Renal cortex interstitium (tissue), 11 donors: ENCODE measurements around the gene SETD6. TPM values are rescaled to one million over a fixed set of nuclear protein-coding genes. Genes with fewer than 3 reads are reported as not detected.
"Not testable (repeated sequence)": the region's sequence is repeated elsewhere in the genome, so short reads cannot be mapped to it uniquely, and the experiment has no call there.

Source experiments
- DNase-seq, 11 donors: peaks; one replicate each; pipeline ENCODE4 v3.0.0-alpha.2; 2013; ENCODE audit warnings: low read depth in 9 of 11, low spot score in 4 of 11; ENCODE audit errors: extremely low read depth in 1 of 11
- polyA plus RNA-seq, 3 donors: library from polyadenylated mRNA; unstranded; fragments of 120-200 nt; gene quantifications; one replicate each; pipeline ENCODE4 v1.2.1, GENCODE V29; 2013; ENCODE audit not compliant: insufficient read length in 3 of 3

SETD6 gene
- polyA plus RNA-seq, 3 donors: 29.4 to 42.8 (median 31.4) TPM

- DNase-seq: no peak
These were observed 3.7 kb downstream of the SETD6 start for GRCh38 chr16:58518980-58519368.

GRCh38 chr16:58519707-58520106 lies 4.4 kb downstream of the SETD6 start:
- DNase-seq: no peak

- DNase-seq: no peak
These were observed 14.9 kb downstream of the SETD6 start for GRCh38 chr16:58530179-58530578.

- no peak for DNase-seq
These were observed 17.1 kb downstream of the SETD6 start for GRCh38 chr16:58532414-58532813.

GRCh38 chr16:58533751-58534470 lies 18.6 kb downstream of the SETD6 start:
- DNase-seq: no peak

- DNase-seq: no peak
These were observed 19.8 kb downstream of the SETD6 start for GRCh38 chr16:58535100-58535499.

GRCh38 chr16:58536278-58536677 lies 21.0 kb downstream of the SETD6 start:
- no peak for DNase-seq

- no peak for DNase-seq
These were observed 22.0 kb downstream of the SETD6 start for GRCh38 chr16:58537124-58537906.

GRCh38 chr16:58541711-58542110 lies 26.4 kb downstream of the SETD6 start:
- DNase-seq: no peak

GRCh38 chr16:58542291-58542690 lies 27.0 kb downstream of the SETD6 start:
- no peak for DNase-seq

- no peak for DNase-seq
These were observed 28.4 kb downstream of the SETD6 start for GRCh38 chr16:58543685-58544084.

GRCh38 chr16:58548378-58548777 lies 33.1 kb downstream of the SETD6 start:
- DNase-seq: no peak

- no peak for DNase-seq
These were observed 36.2 kb downstream of the SETD6 start for GRCh38 chr16:58551496-58551895.

GRCh38 chr16:58556678-58557077 lies 41.4 kb downstream of the SETD6 start:
- DNase-seq: no peak

- DNase-seq: no peak
These were observed 47.9 kb downstream of the SETD6 start for GRCh38 chr16:58563235-58563634.

- DNase-seq: no peak
These were observed 48.5 kb downstream of the SETD6 start for GRCh38 chr16:58563775-58564174.

GRCh38 chr16:58565697-58566096 lies 50.4 kb downstream of the SETD6 start:
- not testable (repeated sequence) for DNase-seq
